Kidney glomerular epithelial cell (primary cell): ENCODE measurements around the gene CCDC82.

Source experiments
- DNase-seq: peaks from one replicate; lab custom pipeline; 2025; lab: John Stamatoyannopoulos, UW

The CCDC82 gene

DNA sequence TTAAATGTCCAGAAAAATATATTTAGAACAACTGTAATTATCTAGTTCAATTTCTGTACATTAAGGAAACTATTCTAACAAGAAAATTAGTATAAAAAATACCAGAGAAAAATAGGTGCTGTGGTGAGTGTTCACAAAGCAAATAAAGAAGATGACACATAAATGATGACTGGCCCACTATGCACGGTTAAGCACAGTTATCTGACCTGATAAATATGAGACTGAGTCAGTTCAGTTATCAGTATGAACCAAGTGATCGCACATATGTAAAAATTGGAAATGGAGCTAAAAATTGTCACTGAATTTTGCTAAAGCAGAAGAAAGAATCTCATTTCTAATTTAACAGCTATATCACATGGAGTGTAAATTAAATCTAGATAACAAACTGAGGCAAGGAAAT lies 27.9 kb downstream of the CCDC82 start:
- peak; percentile 21 for DNase-seq

DNA sequence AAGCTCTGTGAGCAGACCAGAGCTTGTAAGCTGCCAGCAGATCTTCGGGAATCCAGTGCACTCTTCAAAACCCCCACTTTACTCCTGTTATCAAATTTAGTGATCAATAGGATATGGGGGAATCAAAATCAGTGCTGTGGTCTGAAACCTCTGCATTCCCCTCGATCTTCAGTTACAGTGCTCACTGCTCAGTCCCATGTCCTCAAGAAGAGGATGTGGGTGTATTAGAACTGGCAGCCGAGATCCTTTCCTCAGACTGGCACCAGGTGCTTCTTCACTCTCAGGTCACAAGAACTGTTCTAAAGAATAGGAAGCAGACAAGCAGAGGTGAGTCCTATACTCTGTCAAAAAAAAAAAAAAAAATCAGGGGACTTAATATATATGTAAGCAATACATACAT lies 31.4 kb downstream of the CCDC82 start:
- DNase-seq = no peak

DNA sequence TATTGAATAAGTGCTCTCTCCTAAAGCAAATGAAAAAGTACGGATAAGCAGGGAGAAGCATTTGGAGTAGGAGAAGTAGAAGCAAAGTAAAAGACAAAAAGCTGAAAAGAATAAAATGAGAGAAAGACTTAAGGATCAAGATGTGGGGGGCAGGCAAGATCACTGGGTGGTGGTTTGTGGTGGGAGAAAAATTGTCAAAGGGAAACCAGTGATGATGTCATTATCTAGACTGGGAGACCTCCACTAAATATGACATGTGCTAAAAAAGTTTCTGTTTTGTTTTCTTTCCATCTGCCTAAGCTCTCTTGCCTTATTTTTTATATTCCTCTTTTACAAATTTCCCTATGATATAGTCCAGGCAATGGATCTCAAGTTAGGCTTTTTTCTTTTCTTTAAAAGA lies 31.9 kb downstream of the CCDC82 start:
- DNase-seq = no peak

DNA sequence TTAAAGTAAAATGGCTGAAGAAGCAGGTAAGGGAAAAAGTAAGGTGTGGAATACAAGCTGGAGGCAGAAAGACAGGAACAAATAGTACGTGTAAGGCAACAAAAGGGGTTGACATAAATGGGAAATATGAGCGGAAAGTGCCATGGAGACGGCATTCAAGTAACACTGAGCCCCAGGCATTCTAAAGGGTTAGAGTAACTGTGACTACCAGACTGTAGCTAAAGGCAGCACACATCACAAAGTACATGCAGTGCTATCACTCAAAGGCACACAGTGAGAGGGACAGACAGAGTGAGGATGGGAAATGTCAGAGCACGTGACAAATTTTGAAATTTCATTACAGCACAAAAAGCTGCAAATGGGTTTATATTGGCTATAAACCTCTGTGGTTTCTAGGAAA lies 32.9 kb downstream of the CCDC82 start:
- DNase-seq = no peak

DNA sequence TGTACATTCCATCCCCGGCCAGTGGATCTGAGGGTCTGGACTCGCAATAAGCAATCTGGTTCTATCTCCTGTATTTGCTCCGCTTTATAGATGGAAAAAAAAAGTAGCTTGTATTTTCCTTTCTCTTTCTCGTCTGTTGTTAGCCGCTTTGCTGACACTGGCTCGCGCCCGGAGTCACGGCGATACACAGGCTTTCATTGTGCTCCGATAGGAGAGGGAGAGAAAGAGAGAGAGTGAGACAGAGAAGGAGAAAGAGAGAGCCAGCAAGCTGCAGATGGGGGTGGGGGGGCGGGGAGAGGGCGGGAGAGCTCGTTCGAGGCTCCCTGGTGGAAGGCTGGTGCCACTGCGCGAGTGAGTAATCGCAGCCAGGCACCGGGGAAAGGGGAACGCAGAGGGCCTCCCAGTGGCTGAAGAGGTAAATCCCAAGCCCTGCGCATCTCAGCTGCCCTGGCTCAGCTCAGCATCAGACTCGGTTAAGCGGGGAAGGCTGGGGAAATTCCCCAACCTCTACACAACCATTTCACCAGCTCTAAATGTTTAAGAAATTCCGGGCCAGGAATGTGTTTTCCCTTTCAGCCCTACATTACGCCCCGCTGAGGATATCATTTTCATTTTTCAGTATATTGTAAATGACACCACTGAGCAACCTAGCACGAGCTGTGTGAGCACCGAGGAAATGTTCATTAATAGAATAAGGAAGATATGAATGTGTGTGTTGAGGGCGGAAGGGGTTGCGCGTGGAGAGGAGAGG lies 46.6 kb downstream of the CCDC82 start, which contains the start of gene MAML2:
MAML2 (minus strand) TSS at position 235 of the 751 bp plus-strand sequence. CDS start 1,300 bp downstream, outside the sequence.
- DNase-seq = peak; percentile 90

DNA sequence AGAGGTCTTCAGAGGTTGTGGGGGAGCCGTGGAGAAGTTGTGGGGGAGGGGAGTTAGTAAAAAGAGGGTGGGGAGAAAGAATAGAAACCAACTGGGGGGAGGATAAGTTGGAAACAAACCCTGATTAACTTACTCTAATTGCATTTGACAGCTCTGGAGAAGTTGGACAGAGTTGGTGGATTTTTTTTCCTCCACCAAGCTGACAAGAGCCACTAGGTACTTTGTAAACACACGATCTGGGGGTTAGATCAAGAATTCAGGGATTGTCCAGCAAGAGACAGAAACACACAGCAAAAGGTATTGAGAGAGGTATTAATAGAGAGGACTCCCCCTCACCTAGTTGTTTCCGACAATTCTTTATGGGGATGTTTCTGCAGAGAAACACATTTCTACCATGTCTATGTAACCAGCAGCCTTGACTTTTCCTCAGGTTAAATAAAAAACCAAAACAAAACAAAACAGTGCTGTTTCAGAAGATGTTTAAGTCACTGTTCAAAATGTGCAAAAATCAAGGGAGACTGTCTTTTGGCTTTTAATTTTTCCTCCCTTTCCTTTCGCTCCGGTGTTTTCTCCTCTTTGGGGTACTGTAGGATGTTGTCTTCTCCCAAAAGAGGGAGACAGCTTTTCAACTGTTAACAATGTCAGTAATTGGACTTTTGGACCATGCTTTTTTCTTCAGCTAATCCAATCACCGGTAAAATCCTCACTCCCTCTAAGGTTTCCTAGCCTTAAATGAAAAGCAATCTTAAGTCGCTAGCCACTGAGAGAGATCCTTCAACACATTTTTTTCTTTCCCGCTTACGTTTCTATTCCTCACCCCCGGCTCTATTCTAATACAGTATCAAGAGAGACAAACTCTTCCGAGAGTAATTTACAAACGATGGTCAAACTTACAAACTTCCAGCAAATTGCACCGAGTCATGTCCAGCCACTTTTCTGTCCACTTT lies 47.4 kb downstream of the CCDC82 start:
- peak; percentile 85 for DNase-seq

DNA sequence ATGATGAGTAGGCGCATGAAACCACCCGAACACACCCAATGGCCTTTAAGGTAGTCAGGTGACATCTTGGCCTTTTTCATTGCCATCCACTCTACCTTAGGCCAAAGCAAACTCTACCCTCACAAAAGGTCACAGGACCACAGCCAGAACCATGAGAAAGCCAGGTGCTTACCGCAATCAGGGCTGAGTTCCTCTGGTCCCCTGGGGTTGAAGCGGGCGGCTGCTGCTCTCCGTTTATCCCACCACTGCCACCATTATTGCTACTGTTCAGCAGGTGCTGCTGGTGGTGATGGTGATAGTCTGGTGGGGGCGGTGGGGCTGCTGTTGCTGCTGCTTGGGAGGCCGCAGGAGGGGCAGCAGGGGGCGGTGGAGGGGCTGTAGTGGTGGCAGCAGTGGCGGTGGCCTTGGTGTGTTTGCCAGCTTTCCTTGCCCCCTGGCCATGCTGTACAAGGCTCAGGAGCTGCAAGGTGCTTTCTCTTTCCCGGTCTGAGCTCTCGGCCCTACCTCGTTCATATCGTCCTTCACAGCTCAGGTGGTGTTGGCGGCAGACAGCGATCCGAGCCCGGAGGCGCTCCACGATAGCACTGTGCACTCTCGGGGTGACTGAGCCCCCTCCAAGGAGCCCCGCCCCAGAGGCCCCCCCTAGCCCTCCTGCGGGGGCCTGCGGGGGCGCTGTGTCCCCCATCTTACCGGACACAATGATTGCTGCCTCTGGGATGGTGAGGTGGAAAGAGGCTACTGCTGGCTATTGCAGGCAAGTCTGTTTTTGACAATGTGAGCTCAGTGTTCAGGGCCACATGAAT lies 48.3 kb downstream of the CCDC82 start:
- DNase-seq = no peak

DNA sequence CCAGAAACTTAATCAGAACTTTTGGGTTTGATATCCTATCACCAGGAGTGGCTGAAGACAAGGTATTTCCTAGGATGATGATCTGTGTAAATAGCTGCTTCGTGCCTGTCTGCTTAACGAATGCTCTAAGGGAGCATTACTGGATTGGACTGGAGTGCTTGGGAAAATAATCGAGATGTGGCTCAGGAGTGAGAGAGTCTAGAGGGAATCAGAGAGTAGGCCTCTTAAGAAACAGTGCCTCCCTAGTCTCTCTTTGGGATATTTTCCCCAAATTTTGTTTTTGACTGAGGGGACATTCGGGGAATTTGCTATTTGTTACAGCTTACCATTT lies 49.2 kb downstream of the CCDC82 start:
- DNase-seq = no peak

DNA sequence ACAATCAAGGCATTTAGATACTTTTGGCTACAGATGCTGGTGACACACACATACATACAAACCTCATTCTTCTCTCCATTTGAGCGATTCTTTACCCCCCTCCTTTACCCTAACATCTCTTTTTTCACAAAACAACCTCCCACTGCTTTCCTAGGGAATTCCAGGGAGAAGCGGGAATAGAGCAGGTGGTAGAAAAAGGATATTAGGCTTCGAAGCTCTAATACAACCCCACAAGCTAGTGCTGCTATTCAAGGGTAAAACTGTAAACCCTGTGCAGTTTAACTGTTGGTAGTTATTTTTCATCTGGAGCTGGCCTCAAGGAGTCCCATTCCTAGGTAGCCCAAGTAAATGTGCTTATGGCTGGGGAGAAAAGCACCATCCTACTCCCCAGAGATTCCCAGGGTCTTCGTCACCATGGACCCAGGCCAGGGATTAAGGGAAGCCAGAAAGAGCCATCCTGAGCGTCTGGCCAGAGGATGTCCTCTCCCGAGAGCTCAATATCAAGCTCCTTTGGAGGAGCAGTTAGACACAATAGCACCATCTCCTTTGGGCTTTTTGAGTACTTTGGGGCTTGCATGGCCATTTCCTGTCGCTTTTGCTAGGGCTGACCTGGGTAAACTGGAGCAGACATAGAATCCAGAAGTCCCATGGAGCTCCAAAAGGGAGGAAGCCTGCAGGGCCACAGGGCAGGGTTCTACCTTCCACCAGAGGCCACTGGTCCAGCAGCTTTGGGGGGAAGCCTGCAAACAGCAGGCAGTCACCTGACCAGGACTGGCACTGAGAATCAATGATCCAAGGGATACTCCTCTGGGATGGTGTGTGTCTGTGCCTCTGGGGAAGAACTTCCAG lies 49.8 kb downstream of the CCDC82 start:
- no peak for DNase-seq

DNA sequence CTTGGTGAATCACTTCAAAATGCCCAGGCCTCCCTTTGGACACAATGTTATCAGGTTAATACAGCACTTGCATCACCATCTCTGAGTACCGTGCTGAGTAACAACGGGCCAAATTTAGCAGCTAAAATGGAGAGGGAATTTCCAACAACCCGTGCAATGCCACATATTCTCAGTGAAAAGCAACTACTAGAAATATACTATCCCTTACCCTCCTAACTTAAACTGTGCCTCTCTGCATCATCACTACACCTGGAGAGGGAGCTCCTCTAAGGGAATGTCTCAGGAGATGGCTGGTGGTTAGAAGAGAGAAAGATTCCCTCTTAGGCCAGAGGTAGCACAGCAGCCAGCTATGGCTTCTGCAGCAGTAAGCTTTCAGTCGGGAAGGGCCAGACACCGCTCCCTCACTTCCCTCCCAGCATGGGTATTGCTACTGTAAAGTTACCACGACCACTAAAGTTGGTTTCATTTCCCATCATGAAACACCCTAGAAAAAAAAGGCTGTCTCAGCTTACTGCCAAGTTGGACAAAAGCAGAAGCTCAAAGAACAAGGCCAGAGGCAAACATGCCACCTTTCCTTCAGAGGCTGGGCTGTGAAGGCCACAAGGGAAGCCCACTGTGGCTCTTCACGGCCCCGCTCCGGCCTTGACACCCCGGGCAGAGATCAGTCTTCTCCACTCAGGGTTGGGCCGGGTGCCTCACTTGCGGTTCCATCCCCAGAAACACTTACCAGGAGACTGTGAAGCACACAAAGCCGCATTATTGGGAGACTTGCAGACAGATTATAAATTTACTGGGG lies 50.6 kb downstream of the CCDC82 start:
- peak; percentile 51 for DNase-seq

DNA sequence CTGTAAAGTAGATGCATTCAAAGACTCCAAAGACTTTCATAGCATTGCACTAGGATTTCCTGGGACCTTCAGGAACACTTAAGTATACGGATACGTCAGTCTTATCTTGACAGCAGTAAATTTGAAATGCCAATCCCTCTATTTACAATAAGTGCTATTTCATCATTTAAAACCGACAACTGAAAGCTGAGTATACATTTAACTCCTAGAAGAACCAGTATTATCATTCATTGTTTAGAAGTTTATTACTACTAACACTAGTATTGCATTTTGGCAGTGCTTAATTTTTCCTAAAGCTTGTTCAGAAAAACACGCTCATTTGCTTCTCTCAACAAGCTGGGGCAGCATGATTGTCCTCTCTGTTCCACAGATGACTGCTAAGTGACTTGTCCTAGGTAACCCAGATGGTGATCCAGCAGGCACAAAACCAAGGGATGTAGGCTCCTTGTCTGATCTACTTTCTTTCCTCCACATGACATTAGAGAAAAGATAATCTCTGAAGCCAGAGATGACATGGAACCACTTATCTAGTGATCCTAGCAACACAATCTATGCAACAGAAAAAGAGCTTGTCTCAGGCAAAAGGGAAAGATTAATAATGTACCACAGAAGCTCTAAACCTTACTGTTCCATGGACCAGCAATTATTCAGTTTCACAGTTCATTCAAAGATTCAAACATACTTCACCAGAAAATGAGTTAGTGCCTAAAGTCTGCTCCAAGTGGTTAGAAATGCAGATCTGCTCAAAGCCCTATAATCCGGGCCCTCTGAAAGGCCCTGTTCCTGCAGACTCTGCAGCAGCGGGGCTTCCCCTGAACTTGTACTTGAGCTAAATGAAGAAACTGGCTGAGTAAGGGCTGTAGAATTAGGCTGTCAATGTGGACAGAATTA lies 51.9 kb downstream of the CCDC82 start:
- DNase-seq = no peak

DNA sequence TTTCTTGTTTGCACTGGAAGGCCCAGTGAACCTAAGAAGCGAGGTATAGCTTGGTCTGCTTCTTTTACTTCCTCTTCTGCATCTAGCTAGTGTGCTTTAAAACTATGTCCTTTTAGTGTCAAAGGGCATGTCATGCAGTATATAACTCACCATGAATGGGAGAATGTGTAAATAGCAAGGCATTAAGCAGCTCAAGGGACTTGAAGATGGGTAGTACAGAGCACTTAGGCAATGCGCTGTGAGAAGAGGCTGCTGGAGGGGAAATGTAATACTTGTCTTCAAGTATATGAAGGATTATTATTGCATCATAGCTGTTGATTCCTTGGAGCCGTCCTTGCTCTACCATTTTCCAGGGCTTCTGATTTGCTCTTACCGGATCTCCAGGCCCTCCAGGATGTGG lies 54.3 kb downstream of the CCDC82 start:
- DNase-seq = no peak

DNA sequence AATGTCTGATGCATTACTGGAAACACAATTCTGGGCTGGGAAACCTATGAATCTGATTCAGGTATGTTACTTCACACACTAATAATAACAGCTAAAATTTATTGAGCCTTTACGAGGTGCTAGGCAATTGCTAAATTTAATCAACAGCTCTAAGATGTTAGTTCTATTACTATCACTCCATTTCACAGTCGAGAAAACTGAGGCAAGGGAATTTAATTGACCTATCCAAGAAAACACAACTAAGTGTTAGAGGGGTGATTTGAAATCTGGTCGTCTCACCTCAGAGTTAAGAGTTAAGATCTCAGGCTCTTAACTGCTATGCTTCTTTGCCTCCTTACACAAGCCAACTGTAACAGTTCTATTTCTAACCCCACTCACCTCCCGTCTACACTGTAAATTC lies 55.5 kb downstream of the CCDC82 start:
- DNase-seq = no peak

DNA sequence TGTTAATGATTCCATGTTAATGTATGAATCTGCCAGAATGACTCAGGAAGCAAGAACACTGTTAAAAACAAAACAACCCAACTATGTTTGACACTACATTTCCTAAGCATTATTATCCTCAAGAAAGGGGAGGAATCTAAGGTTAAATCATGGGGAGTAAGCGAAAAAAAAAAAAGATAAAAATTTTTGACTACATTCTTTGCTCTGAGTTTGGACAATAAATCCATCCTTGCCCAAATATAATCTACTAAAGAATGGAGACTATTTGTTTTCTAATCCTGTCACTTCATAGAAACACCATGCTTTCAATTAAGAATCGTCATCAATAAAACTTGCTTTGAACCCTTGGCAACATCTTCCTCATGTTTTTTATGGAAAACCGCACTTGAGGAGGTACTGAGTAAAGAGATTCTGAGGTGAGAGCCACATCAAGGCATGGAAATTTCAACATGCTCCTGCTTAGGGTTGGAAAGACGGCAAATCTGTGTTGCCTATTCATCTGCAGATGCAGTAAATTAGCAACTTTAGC lies 56.5 kb downstream of the CCDC82 start:
- DNase-seq = no peak

DNA sequence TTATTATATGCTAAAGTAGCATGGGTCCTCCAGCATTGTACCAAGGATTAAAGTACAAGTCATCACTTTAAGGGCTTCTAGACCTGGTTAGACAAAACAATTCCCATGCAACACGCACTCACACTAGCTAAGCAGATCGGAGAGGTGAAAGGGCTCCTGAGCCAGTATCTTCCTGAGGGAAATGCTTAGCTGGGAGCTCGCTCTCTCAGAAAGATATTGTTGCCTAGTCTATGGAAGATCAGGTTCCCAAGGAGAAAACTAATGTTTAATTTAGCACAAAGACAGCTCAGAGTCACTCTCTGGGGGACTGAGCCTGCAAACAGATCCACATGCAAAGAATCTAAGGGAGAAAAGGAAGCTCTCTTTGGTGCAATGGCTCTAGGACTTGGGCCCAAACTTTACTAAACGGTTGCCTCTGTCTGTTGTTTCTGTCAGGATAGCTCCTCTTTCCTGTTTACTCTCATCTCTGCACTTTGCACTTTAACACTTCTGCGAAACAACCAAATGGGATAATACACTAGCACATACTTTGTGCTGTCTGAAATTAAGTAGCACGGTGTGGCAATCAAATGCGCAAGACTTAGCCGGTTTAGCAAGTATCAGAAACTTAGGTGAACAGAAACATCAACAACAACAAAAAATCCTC lies 57.5 kb downstream of the CCDC82 start:
- DNase-seq = no peak

DNA sequence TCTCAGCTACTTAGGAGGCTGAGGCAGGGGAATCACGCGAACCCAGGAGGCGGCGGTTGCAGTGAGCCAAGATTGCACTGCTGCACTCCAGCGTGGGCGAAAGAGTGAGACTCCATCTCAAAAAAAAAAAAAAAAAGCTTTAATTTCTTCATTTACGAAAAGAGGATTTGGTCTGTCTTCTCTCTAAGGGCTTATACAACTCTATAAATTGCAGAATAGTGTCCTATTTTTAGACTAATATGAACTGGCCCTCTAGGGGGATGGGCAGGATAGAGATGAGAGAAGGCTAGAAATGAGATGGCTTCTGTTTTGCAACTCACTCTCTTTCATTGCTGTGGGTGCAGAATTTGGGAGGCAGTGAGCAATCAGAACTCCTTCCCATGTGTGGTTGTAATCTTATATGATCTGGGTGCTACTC lies 58.0 kb downstream of the CCDC82 start:
- DNase-seq = no peak

DNA sequence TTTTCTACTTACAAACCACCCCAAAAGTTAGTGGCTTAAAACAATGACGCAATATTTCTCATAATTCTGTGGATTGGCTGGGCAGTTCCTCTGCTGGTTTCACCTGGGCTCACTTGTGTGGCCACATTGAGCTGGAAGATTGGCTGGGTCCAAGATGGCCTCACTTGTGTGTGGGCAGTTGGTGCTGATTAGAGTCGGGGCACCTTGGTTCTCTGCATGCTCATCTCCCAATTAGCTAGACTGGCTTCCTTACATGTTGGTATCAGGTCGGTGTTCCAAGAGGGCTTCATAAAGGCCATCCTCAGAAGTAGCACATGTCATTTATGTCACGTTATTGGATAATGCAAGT lies 59.2 kb downstream of the CCDC82 start:
- no peak for DNase-seq

DNA sequence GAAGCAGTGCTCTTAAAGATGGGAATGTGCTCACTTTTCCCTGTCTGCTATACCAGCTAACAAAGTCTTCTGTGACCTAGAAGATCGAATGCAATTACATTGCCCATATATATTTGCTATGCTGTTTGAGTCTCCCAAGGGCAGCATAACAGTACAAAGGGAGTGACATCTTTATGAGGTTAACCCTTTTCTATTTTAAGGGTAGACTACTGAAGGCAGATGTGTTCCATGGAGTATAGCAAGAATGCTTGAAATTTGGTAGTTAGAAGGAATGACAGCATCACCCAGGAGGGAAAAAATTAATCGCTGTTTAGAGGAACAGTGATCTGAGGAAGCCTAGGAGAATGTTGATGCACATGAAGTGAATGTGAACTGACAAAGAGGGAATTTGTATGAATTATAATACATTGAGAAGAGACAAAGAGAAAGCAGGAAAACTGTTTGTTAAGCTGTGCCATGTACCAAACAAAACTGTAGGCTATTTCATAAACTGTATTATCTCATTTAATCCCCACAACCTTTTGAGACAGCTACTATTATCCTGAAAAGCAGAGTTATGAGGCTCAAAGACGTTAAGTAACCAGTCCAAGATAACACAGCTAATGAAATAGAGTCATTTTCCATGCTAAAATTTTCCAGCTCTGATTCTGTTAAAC lies 59.7 kb downstream of the CCDC82 start:
- no peak for DNase-seq
